PC-3 (cell line): Measurements from ENCODE around the gene CPVL. TPM values are rescaled to one million over a fixed set of nuclear protein-coding genes. Genes with fewer than 3 reads are reported as not detected.

Experiments
- ATAC-seq: fragments of 200-7000 bp; cut with Tn5 transposase; 2 replicates; pipeline ENCODE4 v1.9.1; 2020; ENCODE audit warnings: mild to moderate bottlenecking, moderate library complexity
- BruUV-seq: library from RNA; stranded (reverse); fragments of 400-500 nt; replicated peaks from 2 replicates; lab custom pipeline; 2021; lab: Mats Ljungman, UMichigan
- CTCF ChIA-PET: fragments of 300-600 bp; sonication (Branson Sonifier 250); formaldehyde crosslinking; loops from one replicate; lab custom pipeline; 2022; ENCODE audit warnings: antibody characterized with exemption; lab: Charles Lee
- POLR2A ChIA-PET: fragments of 300-600 bp; sonication (Branson Sonifier 250); formaldehyde crosslinking; loops from one replicate; lab custom pipeline; 2022; ENCODE audit warnings: antibody characterized with exemption; ENCODE audit not compliant: unreplicated experiment; lab: Charles Lee
- DNase-seq: peaks from one replicate; pipeline ENCODE4 v3.0.0-alpha.2; 2015
- H2AFZ ChIP-seq: fragments of 300-600 bp; sonication (generic); 2 replicates; pipeline ENCODE4 v1.6.0; 2016; ENCODE audit warnings: antibody characterized with exemption, low read length
- H3F3A ChIP-seq: fragments of 300-600 bp; sonication (generic); one replicate; pipeline ENCODE4 v1.6.0; 2017; ENCODE audit warnings: antibody characterized with exemption, low read length, control low read depth, mild to moderate bottlenecking; ENCODE audit not compliant: unreplicated experiment
- H3K27ac ChIP-seq: fragments of 300-600 bp; sonication (generic); 2 replicates; pipeline ENCODE4 v1.5.1; 2016; ENCODE audit warnings: mild to moderate bottlenecking, low read length
- H3K27me3 ChIP-seq: fragments of 300-600 bp; sonication (generic); 2 replicates; pipeline ENCODE4 v1.6.1; 2016; ENCODE audit warnings: low read length, mixed read lengths
- H3K36me3 ChIP-seq: fragments of 300-600 bp; sonication (generic); 2 replicates; pipeline ENCODE4 v1.6.1; 2016; ENCODE audit warnings: low read depth, mixed run types, low read length, mixed read lengths
- H3K4me1 ChIP-seq: fragments of 300-600 bp; sonication (generic); 2 replicates; pipeline ENCODE4 v1.5.1; 2016; ENCODE audit warnings: low read length; ENCODE audit not compliant: insufficient read depth
- H3K4me2 ChIP-seq: fragments of 300-600 bp; sonication (generic); 2 replicates; pipeline ENCODE4 v1.6.0; 2016; ENCODE audit warnings: low read length
- H3K4me3 ChIP-seq: fragments of 300-600 bp; sonication (generic); 2 replicates; pipeline ENCODE4 v1.5.1; 2016; ENCODE audit warnings: mild to moderate bottlenecking, low read length, mixed read lengths
- H3K79me2 ChIP-seq: fragments of 300-600 bp; sonication (generic); 2 replicates; pipeline ENCODE4 v1.6.1; 2017; ENCODE audit warnings: low read length, mixed read lengths
- H3K9ac ChIP-seq: fragments of 300-600 bp; sonication (generic); 2 replicates; pipeline ENCODE4 v1.6.0; 2016; ENCODE audit warnings: mild to moderate bottlenecking, low read length
- H3K9me2 ChIP-seq: fragments of 300-600 bp; sonication (generic); replicated peaks from 2 replicates; pipeline ENCODE4 v1.6.1; 2016; ENCODE audit warnings: mixed run types, low read length, mixed read lengths
- H3K9me3 ChIP-seq: fragments of 300-600 bp; sonication (generic); 2 replicates; pipeline ENCODE4 v1.6.1; 2016; ENCODE audit warnings: low read length, mixed read lengths
- H4K20me1 ChIP-seq: fragments of 300-600 bp; sonication (generic); 2 replicates; pipeline ENCODE4 v1.6.1; 2016; ENCODE audit warnings: low read length, mixed read lengths
- CTCF ChIP-seq: fragments of 300-600 bp; sonication (generic); conservative IDR thresholded peaks from 2 replicates; pipeline ENCODE4 v1.5.1; 2017; ENCODE audit warnings: antibody characterized with exemption, low read depth, mild to moderate bottlenecking, low read length
- EZH2 ChIP-seq: fragments of 300-600 bp; sonication (generic); IDR thresholded peaks from one replicate; pipeline ENCODE4 v1.6.1; 2017; ENCODE audit warnings: antibody characterized with exemption, mild to moderate bottlenecking, low read length; ENCODE audit not compliant: unreplicated experiment
- EZH2phosphoT487 ChIP-seq: fragments of 300-600 bp; sonication (generic); IDR thresholded peaks from 2 replicates; pipeline ENCODE4 v1.6.1; 2018; ENCODE audit warnings: mild to moderate bottlenecking, antibody characterized with exemption, low read length, borderline replicate concordance
- intact Hi-C: fragments of 100-400 bp; cut with micrococcal nuclease; formaldehyde crosslinking; loops from 2 replicates; pipeline ENCODE4 v1.9.0; 2023
- total RNA-seq: library from RNA; depleted of rRNA; stranded (reverse); fragments of >200 nt; gene quantifications from 2 replicates; pipeline ENCODE4 v1.2.3, GENCODE V29; 2014

The CPVL gene
- total RNA-seq, 1 experiment from 2014 or later = 14.7 TPM

DNA sequence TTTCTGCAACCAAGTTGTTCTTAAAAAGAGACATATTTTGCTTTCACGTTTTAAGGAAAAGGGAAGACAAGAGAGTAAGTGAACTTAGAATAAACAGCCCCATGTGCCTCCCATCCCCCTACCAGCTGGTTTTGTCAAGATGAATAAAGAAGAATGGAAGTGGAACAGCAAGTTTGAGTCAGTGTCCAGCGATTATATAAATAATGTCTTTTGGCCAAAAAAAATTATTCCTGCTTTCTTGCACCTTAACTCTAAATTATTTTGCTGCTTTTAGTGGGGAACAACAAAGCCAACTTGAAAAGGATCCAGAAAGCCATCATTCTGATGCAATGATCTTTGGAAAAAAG lies 105.8 kb downstream of the CPVL start:
- H3K27ac ChIP-seq = no peak overlapping the region
- no peaks in the 10 kb centered on the region for H3K9me3 ChIP-seq
- ChIA-PET POLR2A (interaction anchor here (0.6 kb wide), 1 partner anchor 60 kb away, joined by 3 read pairs; no protein-coding TSS in a partner anchor), CTCF (no interaction called here)
- no peaks in the 10 kb centered on the region for H3K79me2 ChIP-seq
- no peak overlapping the region for H3K4me3 ChIP-seq
- ATAC-seq (no peak), DNase-seq (no peak)
- H3K27me3 ChIP-seq = no peaks in the 10 kb centered on the region
- H3K4me1 ChIP-seq = peaks cover 40% of the 10 kb centered on the region
- H3K36me3 ChIP-seq = no peaks in the 10 kb centered on the region
- H3K4me2 ChIP-seq = no peak overlapping the region
- no peaks in the 10 kb centered on the region for H3K9me2 ChIP-seq
- TF ChIP-seq EZH2phosphoT487 (no peak), EZH2 (no peak), CTCF (no peak)
- H4K20me1 ChIP-seq = no peaks in the 10 kb centered on the region
- H2AFZ ChIP-seq = no peak overlapping the region
- intact Hi-C loops = no loop called here
- H3F3A ChIP-seq = no peaks in the 10 kb centered on the region
- H3K9ac ChIP-seq = no peak overlapping the region
- no TSS peak for BruUV-seq

DNA sequence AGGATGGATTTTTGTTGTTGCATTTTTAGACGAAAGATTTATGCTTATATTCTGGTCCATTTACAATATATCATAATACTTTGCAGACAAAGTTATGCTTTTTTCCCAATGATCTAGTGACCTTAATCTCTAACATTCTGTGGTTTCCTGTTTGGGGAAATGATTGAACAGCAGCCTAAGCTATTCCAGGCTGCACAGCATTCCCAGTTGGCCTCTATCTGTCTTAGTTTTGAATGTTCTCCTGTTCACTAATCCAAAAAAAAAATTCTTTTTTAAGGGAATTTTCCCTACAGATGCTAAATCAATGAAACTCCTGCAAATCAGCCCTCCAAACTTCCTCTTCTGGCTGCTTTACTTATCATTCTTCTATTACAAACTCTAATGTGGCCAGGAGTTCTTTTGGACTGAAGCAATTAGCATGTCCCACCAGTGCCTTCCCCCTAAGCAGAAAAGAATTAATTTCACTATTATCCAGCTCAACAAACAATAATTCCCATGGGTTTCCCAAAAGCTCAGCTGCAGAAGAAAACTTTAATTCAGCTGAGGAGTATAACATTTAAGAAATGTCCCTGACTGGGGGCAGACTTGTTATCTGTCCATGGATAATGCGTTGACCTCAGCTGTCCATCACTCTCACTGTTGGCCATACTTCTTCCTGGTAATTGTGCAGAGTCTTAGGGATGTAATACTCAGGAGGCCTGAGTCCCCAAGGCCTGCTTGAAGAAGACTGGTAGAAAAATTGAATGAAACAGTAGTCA lies 106.3 kb downstream of the CPVL start:
- ChIA-PET CTCF (no interaction called here), POLR2A (interaction anchor here (0.5 to 0.6 kb wide), 2 partner anchors 59 to 117 kb away, joined by 3 read pairs; no protein-coding TSS in a partner anchor)
- Histone ChIP-seq H3K9ac (no peak overlapping the region), H3K27ac (no peak overlapping the region), H3K27me3 (no peaks in the 10 kb centered on the region), H3K9me3 (no peaks in the 10 kb centered on the region), H3K79me2 (no peaks in the 10 kb centered on the region), H3K4me3 (no peak overlapping the region), H3K4me2 (no peak overlapping the region), H2AFZ (no peak overlapping the region), H3K36me3 (no peaks in the 10 kb centered on the region), H4K20me1 (no peaks in the 10 kb centered on the region), H3K9me2 (no peaks in the 10 kb centered on the region), H3K4me1 (peaks cover 38% of the 10 kb centered on the region), H3F3A (no peaks in the 10 kb centered on the region)
- no peak for DNase-seq
- no peak for ATAC-seq
- TF ChIP-seq CTCF = no peak
- TF ChIP-seq EZH2phosphoT487 = no peak
- no peak for TF ChIP-seq EZH2
- BruUV-seq = no TSS peak
- intact Hi-C loops = loop anchor here (5.0 kb wide), 1 partner anchor 78 kb away; no protein-coding TSS in a partner anchor

- no TSS peak for BruUV-seq
- H3K4me2 ChIP-seq = 0 out of 2 replicates have a peak overlapping the region, but pooled peaks have one; percentile 11
- intact Hi-C loops = loop anchor here (1.0 to 5.0 kb wide), 2 partner anchors 54 to 76 kb away; no protein-coding TSS in a partner anchor
Observed at GRCh38 chr7:29038463-29038862, 107.9 kb downstream of the CPVL start.

More at GRCh38 chr7:29038463-29038862, 107.9 kb downstream of the CPVL start:
- peak; percentile 6 for ATAC-seq
- peak; percentile 12 for DNase-seq
- ChIA-PET POLR2A (no interaction called here), CTCF (no interaction called here)
- Histone ChIP-seq H3K4me1 (peaks cover 43% of the 10 kb centered on the region), H3K4me3 (no peak overlapping the region), H3K27ac (peak overlapping the region; percentile 50), H3K9me3 (no peaks in the 10 kb centered on the region), H3K36me3 (no peaks in the 10 kb centered on the region), H4K20me1 (no peaks in the 10 kb centered on the region), H3K79me2 (no peaks in the 10 kb centered on the region), H3F3A (no peaks in the 10 kb centered on the region), H3K27me3 (no peaks in the 10 kb centered on the region), H2AFZ (peak overlapping the region; percentile 35), H3K9ac (no peak overlapping the region; the same call in 1 of the 2 replicates), H3K9me2 (no peaks in the 10 kb centered on the region)
- TF ChIP-seq EZH2 = no peak
- no peak for TF ChIP-seq EZH2phosphoT487
- TF ChIP-seq CTCF = no peak
